Body of pancreas (tissue), 4 donors: ENCODE results near the gene PRUNE2.

ENCODE experiments used
- POLR2A ChIP-seq, 3 donors: fragments of 450-650 bp; IDR thresholded peaks; one replicate each; pipeline ENCODE4 v1.6.1; 2016; ENCODE audit warnings: antibody characterized with exemption in 3 of 3, mild to moderate bottlenecking in 2 of 3
- TF ChIP-seq, protein P1 (sequence below), 7 experiments: fragments of 450-650 bp in 4 of 7; fragments of 200-600 bp in 3 of 7; sonication (generic) in 3 of 7; IDR thresholded peaks; one replicate each; pipeline ENCODE4 v1.5.1; 2016 to 2019; ENCODE audit warnings: antibody characterized with exemption in 7 of 7

DNA sequence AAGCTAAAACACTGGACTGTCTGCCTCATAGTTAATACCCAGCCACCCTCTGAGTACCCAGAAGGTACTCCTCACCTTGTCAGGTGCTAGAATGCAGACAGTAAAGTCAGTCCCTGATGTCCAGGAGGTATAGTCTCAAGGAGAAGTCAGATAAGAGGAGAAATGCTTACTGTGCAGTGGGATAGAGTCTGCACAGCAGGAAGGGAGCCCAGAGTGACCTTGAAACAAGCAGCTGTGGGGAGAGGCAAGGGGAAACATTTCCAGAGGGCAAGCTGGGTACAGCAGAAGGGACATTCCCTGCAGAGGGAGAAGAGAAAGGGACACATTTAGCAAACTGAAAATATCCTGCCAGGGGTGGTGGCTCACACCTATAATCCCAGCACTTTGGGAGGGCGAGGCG lies 324.2 kb downstream of the PRUNE2 start:
- TF ChIP-seq, protein P1, sequence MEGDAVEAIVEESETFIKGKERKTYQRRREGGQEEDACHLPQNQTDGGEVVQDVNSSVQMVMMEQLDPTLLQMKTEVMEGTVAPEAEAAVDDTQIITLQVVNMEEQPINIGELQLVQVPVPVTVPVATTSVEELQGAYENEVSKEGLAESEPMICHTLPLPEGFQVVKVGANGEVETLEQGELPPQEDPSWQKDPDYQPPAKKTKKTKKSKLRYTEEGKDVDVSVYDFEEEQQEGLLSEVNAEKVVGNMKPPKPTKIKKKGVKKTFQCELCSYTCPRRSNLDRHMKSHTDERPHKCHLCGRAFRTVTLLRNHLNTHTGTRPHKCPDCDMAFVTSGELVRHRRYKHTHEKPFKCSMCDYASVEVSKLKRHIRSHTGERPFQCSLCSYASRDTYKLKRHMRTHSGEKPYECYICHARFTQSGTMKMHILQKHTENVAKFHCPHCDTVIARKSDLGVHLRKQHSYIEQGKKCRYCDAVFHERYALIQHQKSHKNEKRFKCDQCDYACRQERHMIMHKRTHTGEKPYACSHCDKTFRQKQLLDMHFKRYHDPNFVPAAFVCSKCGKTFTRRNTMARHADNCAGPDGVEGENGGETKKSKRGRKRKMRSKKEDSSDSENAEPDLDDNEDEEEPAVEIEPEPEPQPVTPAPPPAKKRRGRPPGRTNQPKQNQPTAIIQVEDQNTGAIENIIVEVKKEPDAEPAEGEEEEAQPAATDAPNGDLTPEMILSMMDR (IDR thresholded peaks at IDR 0.05): no peak
- TF ChIP-seq POLR2A (IDR thresholded peaks at IDR 0.05): no peak
